Loucy (cell line): ENCODE measurements around the gene RBBP5.

Source experiments
- H2AFZ ChIP-seq: fragments of 200-600 bp; sonication (generic); 2 replicates; pipeline ENCODE4 v1.6.0; 2016; ENCODE audit warnings: antibody characterized with exemption, mild to moderate bottlenecking, low read length, moderate library complexity
- H3F3A ChIP-seq: fragments of 200-600 bp; 2 replicates; pipeline ENCODE4 v1.6.0; 2016; ENCODE audit warnings: antibody characterized with exemption, low read depth, mild to moderate bottlenecking
- H3K27me3 ChIP-seq: fragments of 200-600 bp; sonication (generic); 2 replicates; pipeline ENCODE4 v1.6.1; 2014; ENCODE audit warnings: low read length, mild to moderate bottlenecking; ENCODE audit not compliant: insufficient read depth, poor library complexity, severe bottlenecking
- H3K36me3 ChIP-seq: fragments of 200-600 bp; sonication (generic); 2 replicates; pipeline ENCODE4 v1.6.1; 2016; ENCODE audit warnings: low read length; ENCODE audit not compliant: insufficient read depth
- H3K4me1 ChIP-seq: fragments of 200-600 bp; sonication (generic); 2 replicates; pipeline ENCODE4 v1.5.1; 2014; ENCODE audit warnings: low read length, mild to moderate bottlenecking; ENCODE audit not compliant: insufficient read depth, poor library complexity, severe bottlenecking
- H3K4me2 ChIP-seq: fragments of 200-600 bp; sonication (generic); 2 replicates; pipeline ENCODE4 v1.6.0; 2014; ENCODE audit warnings: antibody characterized with exemption, low read length, low read depth, mild to moderate bottlenecking; ENCODE audit not compliant: poor library complexity, severe bottlenecking
- H3K4me3 ChIP-seq: fragments of 200-600 bp; sonication (generic); 2 replicates; pipeline ENCODE4 v1.5.1; 2014; ENCODE audit warnings: low read length, mild to moderate bottlenecking, mixed read lengths; ENCODE audit not compliant: poor library complexity, severe bottlenecking
- H3K79me2 ChIP-seq: fragments of 200-600 bp; sonication (generic); 2 replicates; pipeline ENCODE4 v1.6.1; 2014; ENCODE audit warnings: low read length; ENCODE audit not compliant: insufficient read depth
- H3K9ac ChIP-seq: fragments of 200-600 bp; sonication (generic); 2 replicates; pipeline ENCODE4 v1.6.0; 2014; ENCODE audit warnings: mild to moderate bottlenecking, low read depth, low read length, moderate library complexity; ENCODE audit not compliant: poor library complexity, severe bottlenecking
- H3K9me2 ChIP-seq: fragments of 200-600 bp; sonication (generic); replicated peaks from 2 replicates; pipeline ENCODE4 v1.6.1; 2016; ENCODE audit warnings: low read depth, low read length, mixed read lengths
- H3K9me3 ChIP-seq: fragments of 200-600 bp; sonication (generic); 2 replicates; pipeline ENCODE4 v1.6.1; 2014; ENCODE audit warnings: mild to moderate bottlenecking, antibody characterized with exemption, low read length, low read depth; ENCODE audit not compliant: insufficient read depth
- H4K20me1 ChIP-seq: fragments of 200-600 bp; sonication (generic); 2 replicates; pipeline ENCODE4 v1.6.0; 2014; ENCODE audit warnings: antibody characterized with exemption, low read length, mild to moderate bottlenecking; ENCODE audit not compliant: insufficient read depth, poor library complexity, severe bottlenecking
- CTCF ChIP-seq: fragments of 200-600 bp; sonication (generic); conservative IDR thresholded peaks from 2 replicates; pipeline ENCODE4 v1.5.1; 2014; ENCODE audit warnings: mild to moderate bottlenecking, antibody characterized with exemption, low read length
- EZH2phosphoT487 ChIP-seq: fragments of 200-600 bp; IDR thresholded peaks from 2 replicates; pipeline ENCODE4 v1.6.1; 2018; ENCODE audit warnings: antibody characterized with exemption, mild to moderate bottlenecking, moderate library complexity, borderline replicate concordance

RBBP5 gene

GRCh38 chr1:205054013-205054412 lies 67.8 kb downstream of the RBBP5 start:
- no peaks in the 10 kb centered on the region for H4K20me1 ChIP-seq
- no peaks in the 10 kb centered on the region for H3K9me3 ChIP-seq
- H3K4me2 ChIP-seq: no peak overlapping the region
- H3K4me1 ChIP-seq: no peaks in the 10 kb centered on the region
- no peaks in the 10 kb centered on the region for H3K9me2 ChIP-seq
- no peaks in the 10 kb centered on the region for H3F3A ChIP-seq
- no peaks in the 10 kb centered on the region for H3K79me2 ChIP-seq
- no peaks in the 10 kb centered on the region for H3K27me3 ChIP-seq
- no peak overlapping the region for H3K9ac ChIP-seq
- H3K4me3 ChIP-seq: no peak overlapping the region
- no peaks in the 10 kb centered on the region for H3K36me3 ChIP-seq
- H2AFZ ChIP-seq: no peak overlapping the region
- TF ChIP-seq EZH2phosphoT487 (no peak), CTCF (no peak)

- Histone ChIP-seq H3K27me3 (no peaks in the 10 kb centered on the region), H3K4me2 (no peak overlapping the region), H3K9ac (no peak overlapping the region), H3K36me3 (no peaks in the 10 kb centered on the region), H3F3A (no peaks in the 10 kb centered on the region), H3K4me3 (no peak overlapping the region), H3K4me1 (no peaks in the 10 kb centered on the region), H2AFZ (no peak overlapping the region), H4K20me1 (no peaks in the 10 kb centered on the region), H3K9me3 (no peaks in the 10 kb centered on the region), H3K9me2 (no peaks in the 10 kb centered on the region), H3K79me2 (no peaks in the 10 kb centered on the region)
- no peak for TF ChIP-seq EZH2phosphoT487
- TF ChIP-seq CTCF: no peak
Observed at GRCh38 chr1:205053296-205053695, 68.5 kb downstream of the RBBP5 start.

DNA sequence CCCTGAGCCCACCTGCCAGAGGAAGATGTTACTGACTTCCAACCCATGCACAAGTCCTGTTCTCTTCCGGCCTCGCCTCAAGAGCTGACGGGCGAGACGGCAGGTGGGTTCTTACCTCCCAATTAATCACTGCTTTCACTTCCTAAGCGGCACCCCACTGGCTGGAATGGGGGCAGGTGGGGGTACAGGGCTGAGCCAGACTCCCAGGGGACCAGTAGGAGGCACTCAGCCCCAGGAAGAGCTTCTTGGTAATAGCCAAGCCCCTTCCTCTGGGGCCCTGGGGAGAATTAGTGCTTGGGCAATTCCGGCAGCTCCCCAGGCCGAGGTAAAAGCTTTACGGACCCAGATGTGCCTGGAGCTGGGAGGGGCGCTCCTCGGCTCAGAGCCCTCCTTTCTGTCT lies 69.1 kb downstream of the RBBP5 start:
- no peaks in the 10 kb centered on the region for H3K27me3 ChIP-seq
- no peak overlapping the region for H3K9ac ChIP-seq
- no peaks in the 10 kb centered on the region for H4K20me1 ChIP-seq
- H3K4me1 ChIP-seq: no peaks in the 10 kb centered on the region
- H3F3A ChIP-seq: no peaks in the 10 kb centered on the region
- H3K9me3 ChIP-seq: no peaks in the 10 kb centered on the region
- H3K4me2 ChIP-seq: no peak overlapping the region
- no peaks in the 10 kb centered on the region for H3K79me2 ChIP-seq
- H3K36me3 ChIP-seq: no peaks in the 10 kb centered on the region
- no peaks in the 10 kb centered on the region for H3K9me2 ChIP-seq
- H2AFZ ChIP-seq: no peak overlapping the region
- H3K4me3 ChIP-seq: no peak overlapping the region
- TF ChIP-seq EZH2phosphoT487 (no peak), CTCF (no peak)
